ENCODE data around the gene CCDC116.

The CCDC116 gene

GRCh38 chr22:21681566-21682370, 49.2 kb downstream of the CCDC116 start:
- DNase-seq (ENCODE audit: low read depth), result no peak

- no peak for DNase-seq (ENCODE audit: low read depth)
Measured at GRCh38 chr22:21682385-21683175, 50.0 kb downstream of the CCDC116 start.

GRCh38 chr22:21683401-21683811, 50.8 kb downstream of the CCDC116 start:
- no peak for DNase-seq (ENCODE audit: low read depth)

GRCh38 chr22:21684492-21685163, 52.1 kb downstream of the CCDC116 start:
- no peak for DNase-seq (ENCODE audit: low read depth)

GRCh38 chr22:21685164-21685513, 52.6 kb downstream of the CCDC116 start:
- no peak for DNase-seq (ENCODE audit: low read depth)

GRCh38 chr22:21686193-21686608, 53.6 kb downstream of the CCDC116 start:
- no peak for DNase-seq (ENCODE audit: low read depth)
